ENCODE measurements around the gene RCOR1. TPM values are rescaled to one million over a fixed set of nuclear protein-coding genes. Genes with fewer than 3 reads are reported as not detected.
"Not testable (repeated sequence)": the region's sequence is repeated elsewhere in the genome, so short reads cannot be mapped to it uniquely, and the experiment has no call there.

Gene RCOR1
- polyA plus RNA-seq, 1 experiment, result 16.7 TPM

DNA sequence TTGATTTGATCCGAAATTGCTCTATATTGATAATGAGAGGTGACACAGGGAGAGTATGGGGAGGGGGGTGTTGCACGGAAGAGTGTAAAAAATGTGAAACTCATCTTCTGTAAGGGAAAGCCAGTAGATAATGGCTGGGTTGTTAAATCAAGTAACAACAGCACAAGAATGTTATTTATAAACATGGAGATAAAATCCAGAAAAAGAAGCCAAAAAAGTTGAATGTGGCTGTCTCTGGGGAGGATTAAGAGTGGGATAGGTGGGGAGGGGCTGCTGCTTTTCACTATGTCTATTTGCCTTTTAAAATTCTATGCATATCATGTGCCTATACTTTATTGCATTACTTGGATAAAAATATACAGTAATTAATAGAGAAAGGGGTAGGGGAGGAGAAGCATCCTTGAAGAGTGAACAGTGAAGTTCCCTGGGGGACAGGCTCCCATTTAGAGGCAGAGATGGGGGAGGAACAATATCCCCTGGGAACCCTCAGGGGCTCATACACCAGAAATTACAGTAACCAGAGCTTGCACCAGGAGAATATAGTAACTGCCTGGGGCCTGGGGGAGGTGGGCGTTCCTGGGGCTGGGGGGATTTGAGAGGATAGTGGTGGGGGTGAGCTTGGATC lies 43.7 kb upstream of the RCOR1 start:
- no peak overlapping the region for H3K27ac ChIP-seq (ENCODE audit: low read depth, low read length)
- H3K9me3 ChIP-seq (ENCODE audit: control insufficient read depth, insufficient read depth, low read length), result peaks cover 6% of the 10 kb centered on the region
- no peak overlapping the region for H3K4me3 ChIP-seq (ENCODE audit: low read depth, low read length)
- CTCF ChIA-PET, result interaction anchor here (2.4 kb wide), 1 partner anchor 24 kb away, joined by 10 read pairs; no protein-coding TSS in a partner anchor
- TF ChIP-seq, protein P1, sequence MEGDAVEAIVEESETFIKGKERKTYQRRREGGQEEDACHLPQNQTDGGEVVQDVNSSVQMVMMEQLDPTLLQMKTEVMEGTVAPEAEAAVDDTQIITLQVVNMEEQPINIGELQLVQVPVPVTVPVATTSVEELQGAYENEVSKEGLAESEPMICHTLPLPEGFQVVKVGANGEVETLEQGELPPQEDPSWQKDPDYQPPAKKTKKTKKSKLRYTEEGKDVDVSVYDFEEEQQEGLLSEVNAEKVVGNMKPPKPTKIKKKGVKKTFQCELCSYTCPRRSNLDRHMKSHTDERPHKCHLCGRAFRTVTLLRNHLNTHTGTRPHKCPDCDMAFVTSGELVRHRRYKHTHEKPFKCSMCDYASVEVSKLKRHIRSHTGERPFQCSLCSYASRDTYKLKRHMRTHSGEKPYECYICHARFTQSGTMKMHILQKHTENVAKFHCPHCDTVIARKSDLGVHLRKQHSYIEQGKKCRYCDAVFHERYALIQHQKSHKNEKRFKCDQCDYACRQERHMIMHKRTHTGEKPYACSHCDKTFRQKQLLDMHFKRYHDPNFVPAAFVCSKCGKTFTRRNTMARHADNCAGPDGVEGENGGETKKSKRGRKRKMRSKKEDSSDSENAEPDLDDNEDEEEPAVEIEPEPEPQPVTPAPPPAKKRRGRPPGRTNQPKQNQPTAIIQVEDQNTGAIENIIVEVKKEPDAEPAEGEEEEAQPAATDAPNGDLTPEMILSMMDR (IDR thresholded peaks at IDR 0.05; ENCODE audit: low read depth, low read length), result no peak
- POLR2A ChIA-PET, result no interaction called here
- no peak for DNase-seq (ENCODE audit: low read depth, low spot score)
- H3K27me3 ChIP-seq (ENCODE audit: control insufficient read depth, insufficient read depth, low read length), result peaks cover 19% of the 10 kb centered on the region

GRCh38 chr14:102550927-102551401 lies 41.5 kb upstream of the RCOR1 start:
- H3K4me3 ChIP-seq (ENCODE audit: low read depth, low read length); POLR2A ChIA-PET; H3K27me3 ChIP-seq (ENCODE audit: control insufficient read depth, insufficient read depth, low read length); H3K27ac ChIP-seq (ENCODE audit: low read depth, low read length); H3K9me3 ChIP-seq (ENCODE audit: control insufficient read depth, insufficient read depth, low read length); DNase-seq (ENCODE audit: low read depth, low spot score); CTCF ChIA-PET: not testable (repeated sequence)

GRCh38 chr14:102551995-102552705 lies 40.3 kb upstream of the RCOR1 start:
- Histone ChIP-seq H3K9me3 (ENCODE audit: control insufficient read depth, insufficient read depth, low read length) (peaks cover 6% of the 10 kb centered on the region), H3K27ac (ENCODE audit: low read depth, low read length) (no peak overlapping the region), H3K27me3 (ENCODE audit: control insufficient read depth, insufficient read depth, low read length) (peaks cover 7% of the 10 kb centered on the region), H3K4me3 (ENCODE audit: low read depth, low read length) (peak overlapping the region; percentile 15)
- CTCF ChIA-PET, result no interaction called here
- no peak for DNase-seq (ENCODE audit: low read depth, low spot score)
- TF ChIP-seq, protein P1 (IDR thresholded peaks at IDR 0.05; ENCODE audit: low read depth, low read length), result no peak
- POLR2A ChIA-PET, result no interaction called here

- Histone ChIP-seq H3K9me3 (ENCODE audit: control insufficient read depth, insufficient read depth, low read length) (no peaks in the 10 kb centered on the region), H3K4me3 (ENCODE audit: low read depth, low read length) (peak overlapping the region; percentile 59), H3K27me3 (ENCODE audit: control insufficient read depth, insufficient read depth, low read length) (no peaks in the 10 kb centered on the region), H3K27ac (ENCODE audit: low read depth, low read length) (no peak overlapping the region)
- TF ChIP-seq, protein P1 (IDR thresholded peaks at IDR 0.05; ENCODE audit: low read depth, low read length), result no peak
- ChIA-PET CTCF (no interaction called here), POLR2A (interaction anchor here (0.6 kb wide), 2 partner anchors 15 to 30 kb away, joined by 3 to 6 read pairs; no protein-coding TSS in a partner anchor)
- no peak for DNase-seq (ENCODE audit: low read depth, low spot score)
Measured at GRCh38 chr14:102554821-102555819, 37.3 kb upstream of the RCOR1 start.

DNA sequence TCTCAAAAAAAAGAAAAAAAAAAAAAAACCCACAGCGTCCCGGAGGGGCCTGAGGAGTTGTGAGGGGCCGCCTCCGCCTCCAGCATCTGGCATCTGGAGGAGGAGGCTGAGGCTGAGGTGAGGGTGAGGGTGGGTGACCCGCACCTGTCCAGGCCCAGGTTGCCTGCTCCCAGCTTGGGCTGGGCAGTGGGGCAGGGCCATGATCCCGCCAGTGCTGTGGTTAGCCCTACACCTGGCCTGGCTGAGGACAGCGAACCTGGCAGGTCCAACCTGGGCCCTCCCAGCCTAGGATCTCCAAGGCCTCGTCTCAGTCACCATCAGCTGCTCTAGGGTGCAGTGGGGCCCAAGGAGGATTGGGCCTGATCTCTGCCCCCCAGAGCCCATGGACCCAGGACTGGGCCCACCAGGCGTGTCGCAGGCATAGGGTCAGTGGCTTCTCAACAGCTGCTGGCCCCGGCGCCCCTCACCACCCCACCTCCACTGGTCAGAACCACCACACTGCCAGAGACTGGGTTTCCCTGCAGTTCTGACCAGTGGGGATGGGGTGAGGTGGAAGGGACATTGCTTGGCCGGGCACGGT lies 36.3 kb upstream of the RCOR1 start:
- ChIA-PET CTCF (no interaction called here), POLR2A (interaction anchor here (0.6 kb wide), 1 partner anchor 47 kb away, joined by 3 read pairs; no protein-coding TSS in a partner anchor)
- Histone ChIP-seq H3K27ac (ENCODE audit: low read depth, low read length) (no peak overlapping the region), H3K4me3 (ENCODE audit: low read depth, low read length) (no peak overlapping the region), H3K27me3 (ENCODE audit: control insufficient read depth, insufficient read depth, low read length) (no peaks in the 10 kb centered on the region), H3K9me3 (ENCODE audit: control insufficient read depth, insufficient read depth, low read length) (no peaks in the 10 kb centered on the region)
- no peak for DNase-seq (ENCODE audit: low read depth, low spot score)
- TF ChIP-seq, protein P1 (IDR thresholded peaks at IDR 0.05; ENCODE audit: low read depth, low read length), result no peak
